Right cardiac atrium (tissue), 5 donors: ENCODE measurements around the gene LRBA. TPM values are rescaled to one million over a fixed set of nuclear protein-coding genes. Genes with fewer than 3 reads are reported as not detected.

Experiments used
- ATAC-seq, 2 donors: fragments of 200-7000 bp; cut with Tn5 transposase; one replicate each; pipeline versions ENCODE4 v1.8.0 to v1.9.1; 2020; ENCODE audit warnings: moderate library complexity in 2 of 2, mild to moderate bottlenecking in 1 of 2
- DNase-seq, 3 donors: peaks; one replicate each; pipeline ENCODE4 v3.0.0-alpha.2; 2020
- H3K27ac ChIP-seq: one replicate; pipeline ENCODE4 v1.5.1; 2013; ENCODE audit warnings: mild to moderate bottlenecking, low read length, control low read depth, moderate library complexity
- H3K27me3 ChIP-seq: one replicate; pipeline ENCODE4 v1.6.1; 2013; ENCODE audit not compliant: control insufficient read depth, insufficient read depth
- H3K4me1 ChIP-seq: one replicate; pipeline ENCODE4 v1.6.1; 2013; ENCODE audit warnings: low read length; ENCODE audit not compliant: control insufficient read depth, insufficient read depth
- H3K4me3 ChIP-seq: one replicate; pipeline ENCODE4 v1.5.1; 2013; ENCODE audit warnings: low read length, control low read depth
- H3K9me3 ChIP-seq: one replicate; pipeline ENCODE4 v1.6.1; 2013; ENCODE audit warnings: low read length; ENCODE audit not compliant: control insufficient read depth
- WGBS: extraction: QIAGEN DNeasy Blood & Tissue Kit; methylation state at CpG from one replicate; pipeline ENCODE4 v1.1.7; 2013; 5-methylcytosine and 5-hydroxymethylcytosine counted together
- intact Hi-C, 4 donors: fragments of 100-400 bp; cut with DNase I; formaldehyde crosslinking; loops; one replicate each; pipeline versions ENCODE4 v1.11.0 to v1.14.0; 2022 to 2023
- polyA plus RNA-seq: library from polyadenylated mRNA; stranded (reverse); fragments of 200-250 nt; gene quantifications from one replicate; pipeline ENCODE4 v1.2.3, GENCODE V29; 2013
- total RNA-seq, 4 donors: library from RNA; stranded (reverse); fragmentation: NEBNext Ultra II Directional; extraction: Animal tissue kit (Norgen Biotek cat#: 25700); gene quantifications; one replicate each; pipeline ENCODE4 v1.2.1, GENCODE V29; 2021
- donor health status: healthy with polysubstance abuse.
- donor health status: DM: no; HTN: yes; CAD: no.
- donor health status: DM: no; HTN: no; CAD: no.
- donor health status: DM: no; HTN: yes; CAD: no; lungs with severe emphysema.
- donor health status: DM: yes; HTN: yes; CAD: no.

The LRBA gene
- total and polyA plus RNA-seq, 5 donors = 14.4 to 29.9 (median 23.4) TPM

GRCh38 chr4:150725957-150726523, 289.0 kb downstream of the LRBA start:
- Histone ChIP-seq H3K4me3 (no peak overlapping the region), H3K27ac (no peak overlapping the region), H3K4me1 (peaks cover 14% of the 10 kb centered on the region), H3K27me3 (no peaks in the 10 kb centered on the region), H3K9me3 (no peaks in the 10 kb centered on the region)
- ATAC-seq (no peak), DNase-seq (no peak)
- intact Hi-C loops = no loop called here
- WGBS = 71% methylated on average over 4 of the region's 4 CpGs

- Histone ChIP-seq H3K4me3 (no peak overlapping the region), H3K9me3 (no peaks in the 10 kb centered on the region), H3K27ac (peak overlapping the region; percentile 6), H3K27me3 (no peaks in the 10 kb centered on the region), H3K4me1 (peaks cover 14% of the 10 kb centered on the region)
- DNase-seq = peak in 1 of 3 donors; percentile 5
- ATAC-seq = no peak
- 87% methylated on average over 5 of the region's 5 CpGs for WGBS
- intact Hi-C loops = no loop called here
Observed at GRCh38 chr4:150723727-150724411, 291.2 kb downstream of the LRBA start.

- no peaks in the 10 kb centered on the region for H3K9me3 ChIP-seq
- H3K4me1 ChIP-seq = peaks cover 14% of the 10 kb centered on the region
- DNase-seq (peak; percentile 89 to 93 (median 92)), ATAC-seq (peak; percentile 99)
- intact Hi-C loops = no loop called here
- peak overlapping the region; percentile 87 for H3K27ac ChIP-seq
- no peak overlapping the region for H3K4me3 ChIP-seq
- no peaks in the 10 kb centered on the region for H3K27me3 ChIP-seq
- 13% methylated on average over 6 of the region's 6 CpGs for WGBS
Observed at GRCh38 chr4:150722908-150723362, 292.1 kb downstream of the LRBA start.

GRCh38 chr4:150720973-150721518, 294.0 kb downstream of the LRBA start:
- DNase-seq (no peak), ATAC-seq (no peak)
- intact Hi-C loops = no loop called here
- Histone ChIP-seq H3K27me3 (no peaks in the 10 kb centered on the region), H3K9me3 (no peaks in the 10 kb centered on the region), H3K27ac (no peak overlapping the region), H3K4me1 (peaks cover 14% of the 10 kb centered on the region), H3K4me3 (no peak overlapping the region)
- 97% methylated on average over 2 of the region's 2 CpGs for WGBS

- ATAC-seq (no peak), DNase-seq (no peak)
- peaks cover 6% of the 10 kb centered on the region for H3K4me1 ChIP-seq
- intact Hi-C loops = no loop called here
- H3K27me3 ChIP-seq = no peaks in the 10 kb centered on the region
- H3K27ac ChIP-seq = no peak overlapping the region
- WGBS = 90% methylated on average over 1 of the region's 1 CpG
- no peaks in the 10 kb centered on the region for H3K9me3 ChIP-seq
- H3K4me3 ChIP-seq = no peak overlapping the region
Observed at GRCh38 chr4:150717952-150718351, 297.1 kb downstream of the LRBA start.

- intact Hi-C loops = no loop called here
- no peaks in the 10 kb centered on the region for H3K9me3 ChIP-seq
- H3K27ac ChIP-seq = no peak overlapping the region
- no peak overlapping the region for H3K4me3 ChIP-seq
- DNase-seq (no peak), ATAC-seq (no peak)
- no peaks in the 10 kb centered on the region for H3K27me3 ChIP-seq
- H3K4me1 ChIP-seq = no peaks in the 10 kb centered on the region
- WGBS = 77% methylated on average over 2 of the region's 2 CpGs
Observed at GRCh38 chr4:150714462-150715438, 300.3 kb downstream of the LRBA start.

GRCh38 chr4:150713251-150713650, 301.8 kb downstream of the LRBA start:
- Histone ChIP-seq H3K4me1 (no peaks in the 10 kb centered on the region), H3K9me3 (no peaks in the 10 kb centered on the region), H3K4me3 (no peak overlapping the region), H3K27me3 (no peaks in the 10 kb centered on the region), H3K27ac (no peak overlapping the region)
- intact Hi-C loops = no loop called here
- 68% methylated on average over 2 of the region's 2 CpGs for WGBS
- ATAC-seq = no peak
- no peak for DNase-seq

GRCh38 chr4:150710770-150711375, 304.2 kb downstream of the LRBA start:
- no peak for ATAC-seq
- Histone ChIP-seq H3K4me3 (no peak overlapping the region), H3K9me3 (no peaks in the 10 kb centered on the region), H3K27ac (no peak overlapping the region), H3K27me3 (no peaks in the 10 kb centered on the region), H3K4me1 (no peaks in the 10 kb centered on the region)
- intact Hi-C loops = no loop called here
- DNase-seq = no peak
- 88% methylated on average over 4 of the region's 4 CpGs for WGBS

- DNase-seq (no peak), ATAC-seq (no peak)
- H3K9me3 ChIP-seq = no peaks in the 10 kb centered on the region
- no peak overlapping the region for H3K4me3 ChIP-seq
- no peak overlapping the region for H3K27ac ChIP-seq
- WGBS = 100% methylated on average over 1 of the region's 1 CpG
- H3K4me1 ChIP-seq = no peaks in the 10 kb centered on the region
- intact Hi-C loops = no loop called here
- H3K27me3 ChIP-seq = no peaks in the 10 kb centered on the region
Observed at GRCh38 chr4:150708004-150708403, 307.1 kb downstream of the LRBA start.

- no peaks in the 10 kb centered on the region for H3K4me1 ChIP-seq
- H3K27me3 ChIP-seq = no peaks in the 10 kb centered on the region
- ATAC-seq = no peak
- no peaks in the 10 kb centered on the region for H3K9me3 ChIP-seq
- H3K27ac ChIP-seq = no peak overlapping the region
- H3K4me3 ChIP-seq = no peak overlapping the region
- DNase-seq = no peak
- intact Hi-C loops = no loop called here
Observed at GRCh38 chr4:150699599-150699998, 315.5 kb downstream of the LRBA start.
